ENCODE data around the gene GNAQ. TPM values are rescaled to one million over a fixed set of nuclear protein-coding genes. Genes with fewer than 3 reads are reported as not detected.

Gene GNAQ
- polyA plus RNA-seq, 1 donor (not counting 4 experiments of a cell fraction or from before 2014, with no cell fraction given), result 64.3 TPM

- DNase-seq (ENCODE audit: low read depth, low spot score) (no peak), FAIRE-seq (no peak)
- Histone ChIP-seq H2AFZ (ENCODE audit: control insufficient read depth, low read length) (no peak overlapping the region), H3K9me3 (ENCODE audit: control insufficient read depth, low read depth, low read length) (no peaks in the 10 kb centered on the region), H3K9ac (ENCODE audit: control insufficient read depth, extremely low read depth, insufficient read depth, low read length) (no peak overlapping the region), H3K79me2 (ENCODE audit: control insufficient read depth, insufficient read depth, low read length) (peaks cover 19% of the 10 kb centered on the region), H3K27ac (ENCODE audit: control insufficient read depth, insufficient read depth, low read length) (no peak overlapping the region), H3K36me3 (ENCODE audit: control insufficient read depth in 2 of 2, extremely low read depth in 1 of 2, insufficient read depth in 2 of 2, low read length in 2 of 2) (peaks cover 0 to 2% of the 10 kb centered on the region in 2 experiments), H3K9me1 (ENCODE audit: control insufficient read depth, extremely low read depth, insufficient read depth, low read length) (no peaks in the 10 kb centered on the region), H4K20me1 (ENCODE audit: control insufficient read depth, extremely low read depth, insufficient read depth, low read length) (no peaks in the 10 kb centered on the region), H3K4me1 (ENCODE audit: control insufficient read depth, extremely low read depth, insufficient read depth, low read length) (peaks cover 17% of the 10 kb centered on the region), H3K4me3 (ENCODE audit: control insufficient read depth in 2 of 3, extremely low read depth in 1 of 3, insufficient read depth in 2 of 3, low read depth in 1 of 3, low read length in 3 of 3) (no peak overlapping the region), H3K4me2 (ENCODE audit: control insufficient read depth, extremely low read depth, insufficient read depth, low read depth, low read length) (no peak overlapping the region), H3K27me3 (ENCODE audit: control insufficient read depth, extremely low read depth, insufficient read depth, low read length) (no peaks in the 10 kb centered on the region)
- dilution Hi-C loops (cut with MboI; ENCODE audit: extremely low pct_ligation_motif_present, low sequenced_read_pairs), result no loop called here
- no peak for TF ChIP-seq EZH2 (IDR thresholded peaks at IDR 0.05; ENCODE audit: low read length)
- TF ChIP-seq, protein P1, sequence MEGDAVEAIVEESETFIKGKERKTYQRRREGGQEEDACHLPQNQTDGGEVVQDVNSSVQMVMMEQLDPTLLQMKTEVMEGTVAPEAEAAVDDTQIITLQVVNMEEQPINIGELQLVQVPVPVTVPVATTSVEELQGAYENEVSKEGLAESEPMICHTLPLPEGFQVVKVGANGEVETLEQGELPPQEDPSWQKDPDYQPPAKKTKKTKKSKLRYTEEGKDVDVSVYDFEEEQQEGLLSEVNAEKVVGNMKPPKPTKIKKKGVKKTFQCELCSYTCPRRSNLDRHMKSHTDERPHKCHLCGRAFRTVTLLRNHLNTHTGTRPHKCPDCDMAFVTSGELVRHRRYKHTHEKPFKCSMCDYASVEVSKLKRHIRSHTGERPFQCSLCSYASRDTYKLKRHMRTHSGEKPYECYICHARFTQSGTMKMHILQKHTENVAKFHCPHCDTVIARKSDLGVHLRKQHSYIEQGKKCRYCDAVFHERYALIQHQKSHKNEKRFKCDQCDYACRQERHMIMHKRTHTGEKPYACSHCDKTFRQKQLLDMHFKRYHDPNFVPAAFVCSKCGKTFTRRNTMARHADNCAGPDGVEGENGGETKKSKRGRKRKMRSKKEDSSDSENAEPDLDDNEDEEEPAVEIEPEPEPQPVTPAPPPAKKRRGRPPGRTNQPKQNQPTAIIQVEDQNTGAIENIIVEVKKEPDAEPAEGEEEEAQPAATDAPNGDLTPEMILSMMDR (optimal IDR thresholded peaks at IDR 0.05 in 1 of 3, IDR thresholded peaks at IDR 0.05 in 1 of 3, conservative IDR thresholded peaks at IDR 0.05 in 1 of 3; ENCODE audit: extremely low read depth in 1 of 3, insufficient read depth in 2 of 3, low read length in 3 of 3), result no peak
These were observed 119.7 kb downstream of the GNAQ start for GRCh38 chr9:77911928-77912327.

DNA sequence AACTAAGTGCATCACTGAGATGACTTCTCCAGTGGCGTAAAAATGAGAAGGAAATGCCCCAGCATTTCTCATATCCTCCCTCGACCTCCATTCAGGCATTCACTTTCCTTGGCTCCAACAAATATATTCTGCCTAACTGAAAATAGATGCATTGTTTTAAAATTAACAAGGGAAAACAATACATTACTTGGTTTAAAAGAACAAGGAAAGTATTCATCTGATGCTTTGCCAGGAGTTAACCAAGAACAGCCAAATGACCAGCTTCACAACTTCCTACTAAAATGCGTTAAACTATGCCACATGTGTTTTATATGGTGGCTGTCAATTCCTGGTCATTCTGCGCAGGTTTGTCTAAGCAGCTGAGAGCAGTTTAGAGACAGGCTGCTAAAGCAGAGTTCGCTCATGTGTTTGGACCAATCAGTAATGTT, 121.4 kb downstream of the GNAQ start:
- Histone ChIP-seq H3K4me2 (ENCODE audit: control insufficient read depth, extremely low read depth, insufficient read depth, low read depth, low read length) (no peak overlapping the region), H3K27me3 (ENCODE audit: control insufficient read depth, extremely low read depth, insufficient read depth, low read length) (no peaks in the 10 kb centered on the region), H3K36me3 (ENCODE audit: control insufficient read depth in 2 of 2, extremely low read depth in 1 of 2, insufficient read depth in 2 of 2, low read length in 2 of 2) (peaks cover 0 to 2% of the 10 kb centered on the region in 2 experiments), H3K9me3 (ENCODE audit: control insufficient read depth, low read depth, low read length) (no peaks in the 10 kb centered on the region), H3K4me1 (ENCODE audit: control insufficient read depth, extremely low read depth, insufficient read depth, low read length) (peaks cover 17% of the 10 kb centered on the region), H3K9ac (ENCODE audit: control insufficient read depth, extremely low read depth, insufficient read depth, low read length) (no peak overlapping the region), H3K9me1 (ENCODE audit: control insufficient read depth, extremely low read depth, insufficient read depth, low read length) (no peaks in the 10 kb centered on the region), H4K20me1 (ENCODE audit: control insufficient read depth, extremely low read depth, insufficient read depth, low read length) (no peaks in the 10 kb centered on the region), H2AFZ (ENCODE audit: control insufficient read depth, low read length) (no peak overlapping the region), H3K27ac (ENCODE audit: control insufficient read depth, insufficient read depth, low read length) (no peak overlapping the region), H3K79me2 (ENCODE audit: control insufficient read depth, insufficient read depth, low read length) (peaks cover 17% of the 10 kb centered on the region), H3K4me3 (ENCODE audit: control insufficient read depth in 2 of 3, extremely low read depth in 1 of 3, insufficient read depth in 2 of 3, low read depth in 1 of 3, low read length in 3 of 3) (no peak overlapping the region)
- no peak for TF ChIP-seq EZH2 (IDR thresholded peaks at IDR 0.05; ENCODE audit: low read length)
- TF ChIP-seq, protein P1 (optimal IDR thresholded peaks at IDR 0.05 in 1 of 3, IDR thresholded peaks at IDR 0.05 in 1 of 3, conservative IDR thresholded peaks at IDR 0.05 in 1 of 3; ENCODE audit: extremely low read depth in 1 of 3, insufficient read depth in 2 of 3, low read length in 3 of 3), result no peak
- dilution Hi-C loops (cut with MboI; ENCODE audit: extremely low pct_ligation_motif_present, low sequenced_read_pairs), result no loop called here
- DNase-seq (ENCODE audit: low read depth, low spot score) (no peak), FAIRE-seq (no peak)

Data from keratinocyte (primary cell).